Stimulated activated CD8-positive, alpha-beta memory T cell treated with anti-CD3 and anti-CD28 coated beads, Interleukin-15, amount 100 ng/mL, for 24 hours (primary cell): ENCODE data around the gene CAPZA2.
A peak's percentile ranks its signal among the peaks of the same experiment; 100 is the strongest.
"Not testable (repeated sequence)": the region's sequence is repeated elsewhere in the genome, so short reads cannot be mapped to it uniquely, and the experiment has no call there.

ENCODE experiments used
- DNase-seq: peaks from one replicate; pipeline ENCODE4 v3.0.0-alpha.2; 2020; ENCODE audit warnings: low read depth

The CAPZA2 gene

DNA sequence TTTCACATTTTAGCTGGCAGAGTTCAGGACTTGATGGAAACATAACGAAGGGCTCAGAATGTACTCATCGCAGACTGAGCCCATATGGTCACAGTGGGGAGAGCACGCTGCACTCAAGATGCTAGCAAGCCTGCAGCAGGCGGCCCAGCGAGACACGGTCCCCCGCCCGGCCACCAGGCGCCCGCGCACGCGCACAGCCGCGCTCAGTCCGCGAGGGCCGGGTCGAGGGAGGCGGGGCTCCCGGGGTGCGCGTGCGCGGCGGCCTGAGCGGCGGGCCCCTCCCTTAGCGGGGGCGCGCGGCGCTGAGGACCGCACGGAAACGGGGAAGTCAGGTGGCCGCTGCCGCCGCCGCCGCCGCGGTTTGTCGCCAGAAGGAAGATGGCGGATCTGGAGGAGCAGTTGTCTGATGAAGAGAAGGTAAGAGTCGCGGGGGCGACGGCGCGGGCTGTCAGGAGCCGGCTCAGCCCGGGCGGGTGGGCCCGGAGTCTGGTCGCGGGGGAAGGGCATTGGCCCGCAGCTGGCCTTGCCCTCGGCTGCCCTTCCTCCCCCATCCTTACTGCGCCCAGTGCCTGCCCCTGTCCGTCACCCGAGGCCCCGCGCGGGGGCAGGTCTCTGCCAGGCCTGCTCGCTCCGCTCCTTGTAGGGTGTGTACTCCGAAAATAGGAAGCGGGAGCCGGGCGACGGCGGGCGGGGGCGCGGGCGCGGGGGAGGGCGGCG lies at the start of gene CAPZA2:
Gene CAPZA2, plus strand, starts transcription at position 354 of the 717 bp plus-strand sequence. Its CDS starts 25 bp downstream, at position 379.
- peak; percentile 92 for DNase-seq

DNA sequence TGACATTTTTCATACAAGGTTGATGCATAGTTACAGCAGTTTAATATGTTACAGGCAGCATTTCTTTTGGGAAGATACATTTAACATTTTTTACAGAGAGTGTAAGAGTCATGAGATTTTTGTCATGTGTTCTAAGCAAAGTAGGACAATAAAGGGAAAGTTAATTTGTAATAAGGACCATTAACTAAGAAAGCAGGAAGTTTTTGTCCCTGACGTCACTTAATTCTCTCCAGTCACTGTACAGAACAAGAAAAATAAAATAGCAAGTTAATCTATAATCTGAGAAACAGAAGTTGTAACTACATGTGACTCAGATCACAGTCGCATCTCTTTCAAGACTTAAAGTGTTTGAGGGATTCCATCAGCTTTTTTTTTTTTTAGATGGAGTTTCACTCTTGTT lies 49.5 kb upstream of the CAPZA2 start:
- no peak for DNase-seq

DNA sequence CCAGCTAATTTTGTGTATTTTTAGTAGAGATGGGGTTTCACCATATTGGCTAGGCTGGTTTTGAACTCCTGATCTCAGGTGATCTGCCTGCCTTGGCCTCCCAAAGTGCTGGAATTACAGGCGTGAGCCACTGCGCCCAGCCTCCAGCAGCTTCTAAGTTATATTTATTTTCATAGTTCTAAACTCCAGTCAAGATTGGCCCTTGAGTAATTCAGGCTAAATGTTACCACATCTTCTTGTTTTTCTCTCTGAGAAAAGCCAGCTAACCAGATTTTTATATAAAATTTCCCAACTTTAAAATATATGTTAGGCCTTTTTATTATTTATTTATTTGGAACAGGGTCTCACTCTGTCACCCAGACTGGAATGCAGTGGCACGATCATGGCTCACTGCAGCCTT lies 49.0 kb upstream of the CAPZA2 start:
- DNase-seq: not testable (repeated sequence)

DNA sequence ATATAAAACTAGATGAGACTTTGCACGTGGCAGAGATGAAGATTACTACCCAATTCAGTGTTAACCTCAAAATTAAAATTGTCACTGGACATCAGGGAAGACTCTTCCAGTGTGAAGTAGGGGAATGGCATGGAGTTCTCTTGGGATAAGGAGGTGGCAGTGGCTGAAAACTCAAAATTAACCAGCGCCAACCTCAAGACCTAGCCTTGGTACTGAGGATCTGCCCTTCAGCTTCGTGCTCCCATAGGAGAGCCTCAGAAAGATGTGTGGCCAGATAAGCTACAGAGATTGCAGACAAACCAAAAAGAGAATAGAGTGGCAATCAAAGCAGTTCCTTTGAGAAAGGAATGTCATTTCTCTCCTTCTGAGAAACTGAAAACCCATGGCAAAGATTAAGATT lies 47.3 kb upstream of the CAPZA2 start:
- no peak for DNase-seq

DNA sequence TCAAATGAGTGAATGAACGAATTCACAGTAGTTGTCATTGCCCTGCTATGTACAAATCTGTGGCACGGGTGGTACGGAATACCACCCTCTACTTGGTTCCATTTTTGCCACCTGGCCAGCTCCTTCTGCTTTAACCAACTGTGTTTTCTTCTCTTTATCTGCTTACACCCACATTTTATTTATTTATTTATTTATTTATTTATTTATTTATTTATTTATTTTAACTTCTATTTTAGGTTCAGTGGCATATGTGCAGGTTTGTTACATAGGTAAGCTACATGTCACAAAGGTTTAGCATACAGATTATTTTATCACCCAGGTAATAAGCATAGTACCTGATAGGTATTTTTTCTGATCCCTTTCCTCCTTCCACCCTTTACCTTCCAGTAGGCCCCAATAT lies 42.2 kb upstream of the CAPZA2 start:
- no peak for DNase-seq

DNA sequence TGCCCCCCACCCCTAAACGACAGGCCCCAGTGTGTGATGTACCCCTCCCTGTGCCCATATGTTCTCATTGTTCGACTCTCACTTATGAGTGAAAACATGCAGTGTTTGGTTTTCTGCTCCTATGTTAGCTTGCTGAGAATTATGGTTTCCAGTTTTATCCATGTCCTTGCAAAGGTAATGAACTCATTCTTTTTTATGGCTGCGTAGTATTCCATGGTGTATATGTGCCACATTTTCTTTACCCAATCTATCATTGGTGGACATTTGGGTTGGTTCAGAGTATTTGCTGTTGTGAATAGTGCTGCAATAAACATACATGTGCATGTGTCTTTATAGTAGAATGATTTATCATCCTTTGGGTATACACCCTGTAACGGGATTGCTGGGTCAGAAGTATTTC lies 40.7 kb upstream of the CAPZA2 start:
- DNase-seq: not testable (repeated sequence)

DNA sequence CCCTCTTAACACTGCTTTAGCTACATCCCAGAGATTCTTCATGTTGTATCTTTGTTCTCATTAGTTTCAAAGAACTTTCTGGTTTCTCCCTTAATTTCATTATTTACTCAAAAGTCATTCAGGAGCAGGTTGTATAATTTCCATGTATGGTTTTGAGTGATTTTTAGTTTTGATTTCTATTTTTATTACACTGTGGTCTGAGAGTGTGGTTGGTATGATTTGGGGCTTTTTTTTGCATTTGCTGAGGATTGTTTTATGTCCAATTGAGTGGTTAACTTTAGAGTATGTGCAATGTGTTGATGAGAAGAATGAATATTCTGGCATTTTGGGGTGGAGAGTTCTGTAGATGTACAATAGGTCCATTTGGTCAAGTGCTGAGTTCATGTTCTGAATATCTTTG lies 37.9 kb upstream of the CAPZA2 start:
- no peak for DNase-seq

DNA sequence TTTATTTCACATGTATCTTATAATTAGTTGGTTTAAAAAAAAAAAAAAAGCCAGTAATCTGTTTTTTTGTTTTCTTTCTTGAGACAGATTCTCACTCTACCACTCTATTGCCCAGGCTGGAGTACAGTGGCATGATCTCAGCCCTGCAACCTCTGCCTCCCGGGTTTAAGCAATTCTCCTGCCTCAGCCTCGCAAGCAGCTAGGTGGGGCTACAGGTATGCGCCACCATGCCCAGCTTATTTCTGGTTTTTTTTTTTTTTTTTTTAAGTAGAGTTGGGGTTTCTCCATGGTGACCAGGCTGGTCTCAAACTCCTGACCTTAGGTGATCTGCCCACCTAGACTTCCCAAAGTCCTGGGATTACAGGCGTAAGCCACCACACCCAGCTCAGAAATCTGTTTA lies 34.1 kb upstream of the CAPZA2 start:
- no peak for DNase-seq

DNA sequence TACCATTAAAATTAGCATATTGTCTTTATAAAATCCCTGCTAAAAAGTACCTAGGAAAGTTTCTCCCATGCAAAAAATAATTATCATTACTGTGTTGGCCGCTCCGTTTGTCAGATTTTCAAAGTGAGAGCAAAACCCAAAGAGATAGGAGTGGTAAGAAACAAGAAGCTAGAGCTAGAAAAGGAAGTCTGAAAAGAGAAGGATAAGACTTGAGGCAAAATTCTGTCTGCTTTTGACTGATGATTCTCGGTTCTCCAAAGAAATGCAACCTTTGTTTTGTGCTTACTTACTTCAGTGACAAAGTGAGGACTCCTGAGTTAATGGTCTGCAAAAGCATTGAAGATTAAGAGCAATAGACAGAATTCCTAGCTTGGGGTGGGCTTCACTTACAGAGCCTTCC lies 33.3 kb upstream of the CAPZA2 start:
- no peak for DNase-seq

DNA sequence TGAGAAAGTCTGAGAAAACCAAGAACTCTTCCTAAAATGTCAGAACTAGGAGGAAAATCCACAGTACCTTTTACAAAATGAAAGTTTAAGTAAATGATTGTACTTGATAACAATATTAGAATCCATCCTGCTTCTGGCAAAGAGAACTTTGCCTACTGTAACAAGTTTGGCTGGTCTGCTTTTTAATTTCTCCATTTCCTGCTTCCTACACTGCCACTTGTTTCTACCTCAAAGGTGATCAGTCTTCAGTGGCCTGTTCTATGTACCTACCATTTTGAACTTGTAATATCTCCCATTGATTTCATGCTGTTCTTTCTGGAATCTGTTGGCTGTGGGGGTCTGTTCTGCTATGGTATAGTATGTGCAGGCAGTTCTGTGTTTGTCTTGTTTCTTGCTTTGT lies 32.9 kb upstream of the CAPZA2 start:
- no peak for DNase-seq

DNA sequence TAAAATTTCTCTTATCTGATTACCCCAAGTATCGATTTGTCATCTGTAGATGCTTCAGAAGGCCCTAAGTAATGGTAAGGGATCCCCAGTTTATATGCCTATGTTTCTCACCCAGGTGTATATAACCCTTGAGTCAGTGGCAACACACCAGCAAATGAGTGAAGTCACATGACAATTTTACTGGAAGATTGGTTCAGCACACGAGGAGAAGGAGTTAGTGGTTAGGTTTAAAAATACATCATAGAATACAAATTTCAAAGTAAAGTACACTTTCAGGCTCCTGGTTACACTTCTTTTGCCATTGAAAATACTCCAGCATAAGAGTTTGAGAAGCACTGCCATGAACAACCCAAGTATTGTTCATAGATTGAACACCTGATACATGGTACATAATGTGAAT lies 29.7 kb upstream of the CAPZA2 start:
- no peak for DNase-seq

DNA sequence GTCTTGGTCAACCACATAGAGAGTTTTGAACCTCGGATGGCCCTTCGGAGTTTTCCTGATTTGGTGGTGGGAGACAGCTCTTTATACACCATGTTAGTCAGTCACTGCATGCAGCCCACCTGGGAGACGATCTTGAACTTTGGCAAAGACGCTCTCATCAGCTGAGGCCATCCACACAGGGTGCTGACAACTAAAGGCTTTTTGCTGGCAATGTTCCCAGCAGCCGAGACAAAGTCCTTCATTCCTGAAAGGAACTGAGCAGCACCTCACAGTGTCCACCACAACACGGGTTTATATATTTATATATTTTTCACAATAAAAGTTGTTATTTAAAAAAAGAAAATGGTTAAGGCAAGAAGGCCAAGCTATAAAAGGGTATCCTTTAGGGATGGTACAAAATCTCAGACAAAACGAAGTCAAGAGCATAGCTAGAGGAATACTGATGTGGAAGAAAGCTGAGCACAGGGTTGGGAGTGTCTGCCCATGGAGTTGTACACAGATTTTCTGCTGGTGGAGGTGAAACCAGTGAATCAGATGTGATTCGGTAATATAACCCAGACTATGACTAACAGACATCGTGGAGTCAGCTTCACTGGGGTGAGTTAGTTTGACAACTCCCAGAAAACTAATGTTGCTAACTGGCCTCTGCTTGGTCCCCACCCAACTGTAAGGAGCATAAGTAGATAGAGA lies 27.4 kb upstream of the CAPZA2 start:
- no peak for DNase-seq

DNA sequence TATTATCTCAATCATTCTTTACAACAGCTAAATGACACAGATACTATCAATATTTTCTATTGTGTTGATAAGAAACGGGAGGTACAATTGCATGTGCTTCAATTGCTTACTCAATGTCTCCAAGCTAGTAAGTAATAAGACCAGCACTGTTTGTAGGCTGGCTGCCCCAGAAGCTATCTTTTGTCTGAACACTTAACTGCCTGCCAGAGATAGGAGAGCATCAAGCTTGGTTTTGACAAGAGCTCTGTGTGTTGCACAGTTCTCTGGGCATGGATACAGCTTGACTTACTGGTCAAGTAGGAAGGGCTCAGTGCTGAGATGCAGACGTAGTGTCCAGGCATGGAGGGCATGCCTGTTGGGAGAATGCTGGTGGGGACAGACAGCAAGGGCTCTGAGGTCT lies 26.3 kb upstream of the CAPZA2 start:
- no peak for DNase-seq

DNA sequence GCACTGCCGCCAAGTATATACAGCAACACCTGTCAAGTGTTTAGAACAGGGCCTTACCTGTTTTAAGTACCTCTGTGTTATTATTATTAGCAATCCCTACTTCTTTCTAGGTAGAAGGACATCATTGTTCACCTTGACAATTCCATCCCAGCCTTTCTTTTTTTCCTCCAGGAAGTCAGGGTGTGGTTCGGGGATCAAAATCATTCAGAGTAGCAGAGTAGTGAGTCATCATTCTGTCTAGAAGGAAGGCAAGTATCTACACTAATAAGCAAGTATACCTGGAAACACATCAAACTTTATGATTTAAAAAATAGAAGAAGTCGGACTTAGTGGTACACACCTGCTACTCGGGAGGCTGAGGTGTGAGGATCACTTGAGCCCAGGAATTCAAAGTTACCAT lies 25.5 kb upstream of the CAPZA2 start:
- DNase-seq: no peak

DNA sequence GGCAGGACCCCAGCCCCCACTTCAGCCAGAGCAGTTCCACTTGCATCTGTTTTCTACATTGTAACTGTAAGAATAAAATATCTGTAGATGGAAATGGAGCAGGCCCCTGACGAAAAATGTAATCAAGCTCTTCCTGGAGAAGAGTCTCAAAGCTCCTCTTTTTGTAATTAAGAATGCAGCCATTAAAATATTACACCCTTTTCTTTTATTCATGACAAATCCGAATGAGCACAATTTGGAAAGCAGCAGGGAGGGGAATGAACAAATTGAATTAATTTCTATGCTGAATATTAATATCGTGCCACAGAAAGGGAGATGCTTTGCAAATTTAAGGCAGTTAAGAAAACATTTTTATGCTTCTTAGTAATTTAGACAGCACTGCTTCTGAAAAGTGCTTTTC lies 24.8 kb upstream of the CAPZA2 start:
- DNase-seq: no peak

DNA sequence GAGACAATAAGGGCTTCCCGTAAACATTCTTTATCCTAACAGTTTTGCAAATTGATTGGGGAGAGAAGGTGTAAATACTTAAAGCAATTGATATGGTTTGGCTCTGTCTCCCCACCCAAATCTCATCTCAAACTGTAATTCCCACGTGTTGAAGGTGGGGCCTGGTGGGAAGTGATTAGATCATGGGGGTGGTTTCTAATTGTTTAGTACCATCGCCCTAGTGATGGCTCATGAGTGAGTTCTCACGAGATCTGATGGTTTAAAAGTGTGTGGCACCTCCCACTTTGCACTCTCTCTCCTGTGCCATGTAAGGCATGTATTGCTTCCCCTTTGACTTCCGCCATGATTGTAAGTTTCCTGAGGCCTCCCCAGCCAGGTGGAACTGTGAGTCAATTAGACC lies 22.1 kb upstream of the CAPZA2 start:
- DNase-seq: no peak

DNA sequence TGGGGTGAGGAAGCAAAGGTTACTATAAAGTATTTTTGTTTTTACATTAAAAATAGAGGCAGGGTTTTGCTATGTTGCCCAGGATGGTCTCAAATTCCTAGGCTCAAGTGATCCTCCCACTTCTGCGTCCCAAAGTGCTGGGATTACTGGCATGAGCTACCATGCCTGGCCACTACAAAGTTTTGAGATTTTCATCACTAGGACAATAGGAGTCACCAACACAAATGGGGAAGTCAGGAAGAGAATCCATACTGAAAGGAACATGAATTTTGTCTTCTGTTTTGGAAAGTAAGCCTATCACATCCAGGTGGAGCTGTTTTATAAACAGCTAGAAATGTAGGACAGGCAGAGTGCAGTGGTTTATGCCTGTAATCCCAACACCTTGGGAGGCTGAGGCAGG lies 20.0 kb upstream of the CAPZA2 start:
- no peak for DNase-seq

DNA sequence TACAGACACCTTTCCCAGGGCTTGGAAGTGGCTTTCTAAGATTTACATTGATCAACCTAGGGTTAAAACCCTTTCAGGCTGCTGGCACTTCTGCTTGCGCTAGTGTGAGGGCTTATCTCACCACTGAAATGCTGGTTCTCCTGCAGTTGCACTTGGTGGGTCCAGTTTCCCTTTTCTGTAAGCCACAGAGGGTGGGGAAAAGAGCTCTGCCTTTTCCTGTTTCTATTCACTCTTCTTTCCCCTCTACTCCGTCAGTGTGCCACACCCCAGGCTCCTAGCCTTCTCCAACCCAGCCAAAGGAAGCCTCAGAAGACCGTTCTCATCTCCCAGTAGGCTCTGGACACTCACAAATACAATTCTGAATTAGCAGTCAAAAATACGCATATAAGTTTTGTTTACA lies 19.0 kb upstream of the CAPZA2 start:
- DNase-seq: no peak

DNA sequence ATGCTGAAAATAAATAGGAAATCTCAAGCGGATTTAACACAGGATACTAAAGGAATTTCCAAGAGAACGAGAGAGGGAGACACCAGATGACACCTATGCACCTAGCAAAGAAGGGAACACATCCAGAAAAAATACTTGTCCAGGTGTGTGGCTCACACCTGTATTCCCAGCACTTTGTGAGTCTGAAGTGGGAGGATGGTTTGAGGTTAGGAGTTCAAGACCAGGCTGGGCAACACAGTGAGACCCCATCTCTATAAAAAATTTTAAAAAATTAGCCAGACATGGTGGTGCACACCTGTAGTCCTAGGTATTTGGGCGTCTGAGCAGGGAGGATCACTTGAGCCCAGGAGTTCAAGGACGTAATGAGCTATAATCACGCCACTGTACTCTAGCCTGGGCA lies 11.2 kb upstream of the CAPZA2 start:
- DNase-seq: no peak

DNA sequence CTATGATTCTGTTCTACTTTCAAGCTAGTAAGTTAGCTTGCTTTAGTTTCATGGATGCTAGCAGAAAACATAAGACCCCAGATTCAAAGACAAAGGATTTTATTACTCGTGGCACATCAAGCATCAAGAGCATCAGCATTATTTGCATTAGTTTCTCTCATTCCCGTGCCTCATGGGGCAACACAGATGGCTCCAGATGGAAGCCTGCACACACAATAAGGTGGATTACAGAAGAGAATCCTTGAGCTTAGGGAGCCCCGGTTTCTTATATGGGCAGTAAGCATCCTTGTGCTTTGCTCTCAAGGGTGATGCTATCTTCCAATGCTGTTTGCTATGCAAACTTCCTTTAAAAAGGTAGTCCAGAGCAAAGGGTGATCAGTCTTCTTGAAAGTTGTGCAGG lies 10.7 kb upstream of the CAPZA2 start:
- DNase-seq: no peak

DNA sequence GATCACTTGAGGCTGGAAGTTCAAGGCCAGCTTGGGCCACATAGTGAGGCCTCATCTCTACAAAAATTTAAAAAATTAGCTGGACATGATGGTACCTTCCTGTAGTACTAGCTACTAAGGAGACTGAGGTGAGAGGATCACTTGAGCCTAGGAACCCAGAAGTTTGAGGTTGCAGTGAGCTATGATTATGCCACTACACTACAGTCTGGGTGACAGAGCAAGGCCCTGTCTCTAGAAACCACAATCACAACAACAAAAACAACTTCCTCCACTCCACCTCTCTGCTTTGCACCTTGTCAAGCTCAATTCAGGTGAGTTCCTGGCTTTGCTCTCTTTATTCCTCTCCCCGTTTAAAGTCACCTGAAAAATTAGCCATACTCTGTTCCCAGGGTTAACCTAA lies 8.3 kb upstream of the CAPZA2 start:
- DNase-seq: no peak

DNA sequence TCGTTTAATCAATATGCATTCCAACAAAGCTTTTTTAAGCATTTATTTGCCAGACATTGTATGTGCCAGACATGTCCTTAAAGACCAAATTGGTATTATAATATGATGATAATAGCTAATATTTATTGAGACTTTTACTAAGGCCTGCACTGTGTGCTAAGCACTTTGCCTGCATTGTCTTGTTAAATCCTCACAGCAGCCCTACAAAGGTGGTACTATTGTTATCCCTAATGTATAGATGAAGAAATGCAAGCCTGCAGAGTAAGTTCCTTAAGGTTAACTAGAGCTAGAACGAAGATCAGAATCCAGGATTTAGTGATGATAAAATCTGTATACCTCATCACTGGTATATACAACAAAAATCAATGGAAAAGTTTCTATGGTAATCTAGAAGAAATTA lies 5.3 kb upstream of the CAPZA2 start:
- DNase-seq: no peak

DNA sequence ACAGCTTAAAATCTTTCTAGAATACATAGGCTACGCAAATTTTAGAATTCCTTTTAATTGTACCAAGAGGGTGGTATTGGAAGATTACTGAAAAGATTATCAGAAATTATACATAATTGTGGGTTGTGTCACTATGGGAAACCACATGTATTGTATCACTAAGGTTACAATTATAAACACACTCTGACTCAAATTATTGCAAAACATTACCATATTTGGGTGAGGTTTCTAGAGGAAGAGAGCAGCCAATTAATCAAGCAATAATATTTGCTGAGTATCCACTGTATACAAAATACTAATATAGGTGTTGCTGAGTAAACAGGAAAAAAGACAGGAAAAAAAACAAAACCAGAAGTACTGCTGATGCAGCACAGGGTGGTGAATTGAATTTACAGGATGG lies 3.1 kb upstream of the CAPZA2 start:
- no peak for DNase-seq

DNA sequence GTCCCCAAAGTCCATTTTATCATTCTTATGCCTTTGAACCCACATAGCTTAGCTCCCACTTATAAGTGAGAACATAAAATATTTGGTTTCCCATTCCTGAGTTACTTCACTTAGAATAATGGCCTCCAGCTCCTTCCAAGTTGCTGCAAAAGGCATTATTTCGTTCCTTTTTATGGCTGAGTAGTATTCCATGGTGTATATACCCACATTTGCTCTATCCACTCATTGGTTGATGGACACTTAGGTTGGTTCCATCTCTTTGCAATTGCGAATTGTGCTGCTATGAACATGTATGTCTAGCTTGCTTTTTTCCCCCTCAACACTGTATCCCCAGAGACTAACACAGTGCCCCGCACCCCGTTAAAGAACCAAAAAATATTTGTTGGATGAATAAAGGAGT lies 670 bp upstream of the CAPZA2 start:
- no peak for DNase-seq
